ENCODE measurements around the gene TMEM255A.

The TMEM255A gene

DNA sequence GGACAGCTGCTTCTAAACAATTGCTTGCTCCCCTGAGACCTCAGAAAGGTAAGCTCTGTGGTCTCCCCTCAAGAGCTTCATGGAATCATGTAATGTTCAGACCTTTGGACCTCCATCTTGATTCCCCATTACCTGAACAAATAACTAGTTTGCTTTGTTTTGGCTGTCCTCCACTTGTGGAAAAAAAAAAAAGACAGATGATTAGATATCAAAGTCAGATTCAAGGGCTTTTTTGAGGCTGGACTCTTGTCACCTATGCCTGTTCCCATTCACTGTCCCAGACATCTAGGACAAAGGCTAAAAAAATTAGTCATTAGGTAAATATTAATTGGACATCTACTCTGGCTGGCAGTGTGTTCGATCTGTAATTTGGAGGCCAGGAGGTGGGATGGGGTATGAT lies 13.3 kb downstream of the TMEM255A start:
- H3K4me3 ChIP-seq (ENCODE audit: low read depth, low read length) = no peak overlapping the region
- TF ChIP-seq, protein P1, sequence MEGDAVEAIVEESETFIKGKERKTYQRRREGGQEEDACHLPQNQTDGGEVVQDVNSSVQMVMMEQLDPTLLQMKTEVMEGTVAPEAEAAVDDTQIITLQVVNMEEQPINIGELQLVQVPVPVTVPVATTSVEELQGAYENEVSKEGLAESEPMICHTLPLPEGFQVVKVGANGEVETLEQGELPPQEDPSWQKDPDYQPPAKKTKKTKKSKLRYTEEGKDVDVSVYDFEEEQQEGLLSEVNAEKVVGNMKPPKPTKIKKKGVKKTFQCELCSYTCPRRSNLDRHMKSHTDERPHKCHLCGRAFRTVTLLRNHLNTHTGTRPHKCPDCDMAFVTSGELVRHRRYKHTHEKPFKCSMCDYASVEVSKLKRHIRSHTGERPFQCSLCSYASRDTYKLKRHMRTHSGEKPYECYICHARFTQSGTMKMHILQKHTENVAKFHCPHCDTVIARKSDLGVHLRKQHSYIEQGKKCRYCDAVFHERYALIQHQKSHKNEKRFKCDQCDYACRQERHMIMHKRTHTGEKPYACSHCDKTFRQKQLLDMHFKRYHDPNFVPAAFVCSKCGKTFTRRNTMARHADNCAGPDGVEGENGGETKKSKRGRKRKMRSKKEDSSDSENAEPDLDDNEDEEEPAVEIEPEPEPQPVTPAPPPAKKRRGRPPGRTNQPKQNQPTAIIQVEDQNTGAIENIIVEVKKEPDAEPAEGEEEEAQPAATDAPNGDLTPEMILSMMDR (IDR thresholded peaks at IDR 0.05; ENCODE audit: borderline replicate concordance, insufficient read depth, low read depth, low read length) = no peak

DNA sequence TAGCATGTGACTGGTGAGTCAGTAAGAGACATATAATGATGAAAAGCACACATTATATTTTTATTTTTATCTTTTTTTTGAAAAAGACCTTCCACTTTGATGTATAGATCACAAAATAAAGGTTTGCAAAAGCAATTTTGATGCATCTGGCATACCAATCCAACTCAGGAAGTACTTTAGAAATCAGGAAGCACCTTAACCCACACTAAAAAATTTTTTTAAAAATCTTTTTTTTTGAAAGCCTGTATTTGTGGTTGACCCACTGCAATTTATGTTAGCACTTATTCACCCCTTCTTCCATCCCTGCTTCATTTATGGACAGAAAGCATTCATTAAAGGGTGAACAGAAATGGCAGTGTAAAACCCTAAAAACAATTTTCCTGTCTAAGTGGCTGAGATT lies 16.6 kb downstream of the TMEM255A start:
- TF ChIP-seq, protein P1 (IDR thresholded peaks at IDR 0.05; ENCODE audit: borderline replicate concordance, insufficient read depth, low read depth, low read length) = no peak
- no peak overlapping the region for H3K4me3 ChIP-seq (ENCODE audit: low read depth, low read length)

DNA sequence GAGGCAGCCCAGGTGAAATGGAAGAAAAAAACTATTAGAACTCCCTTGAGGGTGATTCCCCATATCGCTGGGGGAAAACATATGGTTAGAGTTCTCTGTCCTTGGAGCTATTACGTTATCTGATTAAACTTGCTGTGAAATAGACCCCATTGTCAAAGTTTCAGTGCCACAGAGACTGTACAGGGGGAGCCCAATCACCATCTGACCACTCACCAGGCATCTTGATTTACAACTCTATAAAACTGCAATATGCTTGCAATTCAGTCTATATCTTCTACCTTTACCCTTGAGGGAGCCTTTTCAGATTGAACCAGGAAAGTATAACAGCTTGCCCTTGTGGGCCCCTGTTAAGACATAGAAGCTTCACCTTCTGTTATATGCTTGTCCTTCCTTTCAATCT lies 18.2 kb downstream of the TMEM255A start:
- TF ChIP-seq, protein P1 (IDR thresholded peaks at IDR 0.05; ENCODE audit: borderline replicate concordance, insufficient read depth, low read depth, low read length) = no peak
- no peak overlapping the region for H3K4me3 ChIP-seq (ENCODE audit: low read depth, low read length)

DNA sequence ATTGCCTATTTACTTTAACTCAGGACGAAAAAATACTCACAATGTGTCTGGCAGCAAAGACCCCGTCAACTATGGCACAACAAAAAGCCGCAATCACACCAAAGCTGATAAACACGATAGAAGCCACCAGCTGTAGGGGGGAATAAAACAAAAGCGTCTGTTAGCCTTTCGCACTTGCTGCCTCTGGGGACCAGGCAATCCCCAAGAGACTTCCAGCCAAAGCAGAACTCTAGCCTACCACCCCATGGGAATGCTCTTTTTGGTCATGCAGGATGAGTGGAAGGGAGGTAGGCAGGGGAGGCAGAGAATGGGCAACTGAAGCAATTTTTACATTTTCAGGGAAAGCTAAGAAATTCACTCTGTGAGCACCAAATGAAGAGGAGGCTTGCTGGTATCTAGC lies 20.1 kb downstream of the TMEM255A start:
- TF ChIP-seq, protein P1 (IDR thresholded peaks at IDR 0.05; ENCODE audit: borderline replicate concordance, insufficient read depth, low read depth, low read length) = no peak
- H3K4me3 ChIP-seq (ENCODE audit: low read depth, low read length) = no peak overlapping the region

DNA sequence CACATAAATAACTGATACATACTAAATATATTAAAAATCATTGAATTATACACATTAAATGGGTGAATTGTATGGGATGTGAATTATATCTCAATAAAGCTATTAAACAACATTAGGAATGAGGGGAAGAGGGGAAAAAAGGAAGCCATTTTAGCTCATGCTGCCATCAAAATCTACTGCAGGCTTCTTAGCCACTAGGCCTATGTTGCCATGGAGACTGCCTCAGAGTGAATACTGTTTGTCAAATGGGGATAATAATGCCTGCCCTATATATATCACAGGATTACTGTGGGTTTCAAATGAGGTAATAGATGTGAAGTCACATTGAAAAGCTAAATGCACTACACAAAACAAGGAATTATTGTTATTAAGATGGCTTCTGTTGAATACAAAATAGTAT lies 21.2 kb downstream of the TMEM255A start:
- TF ChIP-seq, protein P1 (IDR thresholded peaks at IDR 0.05; ENCODE audit: borderline replicate concordance, insufficient read depth, low read depth, low read length) = no peak
- no peak overlapping the region for H3K4me3 ChIP-seq (ENCODE audit: low read depth, low read length)

DNA sequence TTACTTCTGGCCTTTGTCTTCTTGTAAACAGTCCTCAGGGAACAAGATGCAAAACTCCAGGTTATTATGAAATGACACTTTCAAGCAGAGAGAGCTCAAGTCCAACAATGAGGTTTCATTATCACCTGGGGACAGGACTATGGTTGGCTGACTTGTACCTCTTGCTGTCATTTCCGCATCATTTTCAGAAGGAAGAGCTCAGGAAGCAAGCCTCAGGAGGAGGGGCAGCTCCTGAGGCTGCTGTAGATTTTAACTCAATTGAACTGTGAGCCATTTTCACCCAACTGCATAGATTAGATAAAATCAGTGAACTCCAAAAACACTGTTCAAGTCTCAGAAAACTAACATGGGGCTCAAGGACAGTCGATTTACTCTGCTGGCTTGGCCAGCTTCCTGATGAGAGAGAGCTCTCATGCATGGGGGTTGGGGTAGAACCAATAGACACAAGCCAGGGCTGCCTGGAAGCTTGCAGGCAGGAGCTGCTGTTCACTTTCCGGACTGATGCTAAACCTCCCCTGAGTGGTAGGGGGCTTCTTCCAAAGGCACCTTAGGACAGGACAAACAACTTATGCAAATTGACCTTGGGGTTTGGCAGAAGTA lies 23.6 kb downstream of the TMEM255A start:
- TF ChIP-seq, protein P1 (IDR thresholded peaks at IDR 0.05; ENCODE audit: borderline replicate concordance, insufficient read depth, low read depth, low read length) = no peak
- H3K4me3 ChIP-seq (ENCODE audit: low read depth, low read length) = no peak overlapping the region

DNA sequence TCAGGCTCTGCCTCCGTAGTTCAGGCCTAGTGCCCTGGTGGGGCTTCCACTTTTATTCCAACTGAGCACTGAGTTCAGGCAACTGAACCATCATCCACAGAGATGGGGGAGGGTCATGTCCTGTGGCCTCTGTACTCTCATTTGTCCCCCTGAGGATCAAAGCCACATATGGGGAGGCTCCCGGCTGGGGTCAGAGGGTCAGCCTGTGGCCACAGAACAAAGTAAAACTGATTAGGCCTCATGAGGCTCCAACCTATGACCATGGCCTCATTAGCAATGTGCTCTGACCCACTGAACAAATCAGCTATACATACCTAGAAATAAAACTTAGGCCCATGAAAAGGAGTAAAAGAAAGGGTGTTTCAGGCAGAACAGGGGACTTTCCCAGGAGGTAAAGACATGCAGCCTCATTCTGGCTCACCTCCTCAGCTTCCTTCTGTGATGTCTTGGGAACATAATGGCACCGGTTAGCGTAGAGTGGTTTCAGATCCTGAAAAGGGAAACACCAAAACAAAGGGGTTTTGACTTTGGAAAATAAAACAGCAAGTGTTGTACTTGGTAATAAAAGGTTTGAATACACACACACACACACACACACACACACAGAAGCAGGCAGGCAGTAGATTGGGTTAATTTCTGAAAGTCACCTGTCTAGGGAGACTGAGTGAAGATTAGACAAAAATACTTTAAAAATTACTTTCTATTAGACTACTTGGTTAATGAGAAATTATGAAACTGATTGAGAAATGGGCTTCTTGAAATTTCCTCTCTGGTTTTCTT lies 24.3 kb downstream of the TMEM255A start:
- TF ChIP-seq, protein P1 (IDR thresholded peaks at IDR 0.05; ENCODE audit: borderline replicate concordance, insufficient read depth, low read depth, low read length) = no peak
- no peak overlapping the region for H3K4me3 ChIP-seq (ENCODE audit: low read depth, low read length)

Measured in GM12875 (cell line).